Measurements from ENCODE around the gene MACROH2A1. TPM values are rescaled to one million over a fixed set of nuclear protein-coding genes. Genes with fewer than 3 reads are reported as not detected.

Gene MACROH2A1
- total RNA-seq, 1 experiment from 2014 or later = 83.8 TPM

DNA sequence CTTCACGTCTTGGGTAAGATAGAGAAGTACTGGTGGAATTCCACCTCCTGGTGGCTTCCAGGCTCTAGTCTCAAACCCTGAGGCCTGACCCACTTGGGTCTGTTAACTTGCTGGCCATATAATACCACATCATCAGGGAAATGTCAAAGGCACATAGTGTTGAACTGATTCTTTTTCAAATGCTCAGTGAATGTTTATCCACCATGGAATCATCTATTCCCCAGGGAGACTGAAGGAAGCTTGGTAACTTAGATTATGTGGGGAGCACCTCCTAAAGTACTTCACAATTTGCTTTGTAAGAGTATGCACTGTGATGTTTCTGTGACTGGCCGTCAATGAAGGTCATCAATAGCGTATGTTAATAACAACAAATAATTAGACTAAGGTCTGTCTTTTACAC lies 16.1 kb downstream of the MACROH2A1 start (continued):
- TF ChIP-seq ZNF512 (CRISPR knock-in tag; IDR thresholded peaks at IDR 0.05; ENCODE audit: borderline replicate concordance) = no peak

DNA sequence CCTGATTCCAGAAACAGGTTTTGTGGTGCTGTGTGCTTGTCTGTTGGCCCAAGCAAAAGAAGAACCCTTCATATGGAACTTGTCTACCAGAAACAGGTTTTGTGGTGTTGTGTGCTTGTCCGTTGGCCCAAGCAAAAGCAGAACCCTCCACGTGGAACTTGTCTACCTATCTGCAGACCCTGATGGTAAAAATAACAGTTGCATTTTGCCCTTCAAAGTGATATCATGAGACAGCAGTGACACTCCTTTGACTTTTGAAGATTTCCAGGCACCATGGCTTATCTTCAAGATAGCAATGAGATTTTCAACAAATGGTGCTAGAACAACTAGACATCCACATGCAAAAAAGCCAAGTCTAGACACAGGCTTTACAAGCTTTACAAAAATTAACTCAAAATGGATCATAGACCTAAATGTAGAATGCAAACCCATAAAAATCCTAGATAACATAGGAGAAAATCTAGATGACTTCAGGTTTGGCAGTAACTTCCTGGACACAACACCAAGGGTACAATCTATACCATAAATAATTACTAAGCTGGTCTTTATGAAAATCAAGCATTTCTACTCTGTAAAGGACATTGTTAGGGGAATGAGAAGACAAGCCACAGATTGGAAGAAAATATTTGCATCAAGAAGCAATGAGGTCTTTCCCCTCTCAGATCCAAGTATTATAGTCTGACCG lies 16.8 kb downstream of the MACROH2A1 start:
- ChIA-PET CTCF (no interaction called here), POLR2A (no interaction called here)
- Mint-ChIP-seq H3K4me1 (no peaks in the 10 kb centered on the region), H3K9me3 (no peaks in the 10 kb centered on the region), H3K36me3 (peaks cover 41% of the 10 kb centered on the region), H3K27ac (no peak overlapping the region), H3K27me3 (ENCODE audit: low read depth) (no peaks in the 10 kb centered on the region), H3K4me3 (no peak overlapping the region)
- no peak for TF ChIP-seq EMX1 (CRISPR knock-in tag; IDR thresholded peaks at IDR 0.05)
- TF ChIP-seq, protein P1, sequence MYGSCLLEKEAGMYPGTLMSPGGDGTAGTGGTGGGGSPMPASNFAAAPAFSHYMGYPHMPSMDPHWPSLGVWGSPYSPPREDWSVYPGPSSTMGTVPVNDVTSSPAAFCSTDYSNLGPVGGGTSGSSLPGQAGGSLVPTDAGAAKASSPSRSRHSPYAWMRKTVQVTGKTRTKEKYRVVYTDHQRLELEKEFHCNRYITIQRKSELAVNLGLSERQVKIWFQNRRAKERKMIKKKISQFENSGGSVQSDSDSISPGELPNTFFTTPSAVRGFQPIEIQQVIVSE (CRISPR knock-in tag; IDR thresholded peaks at IDR 0.05; ENCODE audit: borderline replicate concordance) = no peak
- TF ChIP-seq MXD4 (CRISPR knock-in tag; IDR thresholded peaks at IDR 0.05; ENCODE audit: borderline replicate concordance) = no peak
- TF ChIP-seq HMGA2 (CRISPR knock-in tag; IDR thresholded peaks at IDR 0.05) = no peak
- no peak for TF ChIP-seq ZNF416 (CRISPR knock-in tag; IDR thresholded peaks at IDR 0.05)
- no peak for TF ChIP-seq ZNF512 (CRISPR knock-in tag; IDR thresholded peaks at IDR 0.05; ENCODE audit: borderline replicate concordance)
- TF ChIP-seq USF1 (CRISPR knock-in tag; IDR thresholded peaks at IDR 0.05) = no peak
- TF ChIP-seq TEAD1 (CRISPR knock-in tag; IDR thresholded peaks at IDR 0.05) = no peak
- TF ChIP-seq CTCF (IDR thresholded peaks at IDR 0.05) = no peak
- no peak for TF ChIP-seq TEAD4 (CRISPR knock-in tag; IDR thresholded peaks at IDR 0.05)
- TF ChIP-seq, protein P2, sequence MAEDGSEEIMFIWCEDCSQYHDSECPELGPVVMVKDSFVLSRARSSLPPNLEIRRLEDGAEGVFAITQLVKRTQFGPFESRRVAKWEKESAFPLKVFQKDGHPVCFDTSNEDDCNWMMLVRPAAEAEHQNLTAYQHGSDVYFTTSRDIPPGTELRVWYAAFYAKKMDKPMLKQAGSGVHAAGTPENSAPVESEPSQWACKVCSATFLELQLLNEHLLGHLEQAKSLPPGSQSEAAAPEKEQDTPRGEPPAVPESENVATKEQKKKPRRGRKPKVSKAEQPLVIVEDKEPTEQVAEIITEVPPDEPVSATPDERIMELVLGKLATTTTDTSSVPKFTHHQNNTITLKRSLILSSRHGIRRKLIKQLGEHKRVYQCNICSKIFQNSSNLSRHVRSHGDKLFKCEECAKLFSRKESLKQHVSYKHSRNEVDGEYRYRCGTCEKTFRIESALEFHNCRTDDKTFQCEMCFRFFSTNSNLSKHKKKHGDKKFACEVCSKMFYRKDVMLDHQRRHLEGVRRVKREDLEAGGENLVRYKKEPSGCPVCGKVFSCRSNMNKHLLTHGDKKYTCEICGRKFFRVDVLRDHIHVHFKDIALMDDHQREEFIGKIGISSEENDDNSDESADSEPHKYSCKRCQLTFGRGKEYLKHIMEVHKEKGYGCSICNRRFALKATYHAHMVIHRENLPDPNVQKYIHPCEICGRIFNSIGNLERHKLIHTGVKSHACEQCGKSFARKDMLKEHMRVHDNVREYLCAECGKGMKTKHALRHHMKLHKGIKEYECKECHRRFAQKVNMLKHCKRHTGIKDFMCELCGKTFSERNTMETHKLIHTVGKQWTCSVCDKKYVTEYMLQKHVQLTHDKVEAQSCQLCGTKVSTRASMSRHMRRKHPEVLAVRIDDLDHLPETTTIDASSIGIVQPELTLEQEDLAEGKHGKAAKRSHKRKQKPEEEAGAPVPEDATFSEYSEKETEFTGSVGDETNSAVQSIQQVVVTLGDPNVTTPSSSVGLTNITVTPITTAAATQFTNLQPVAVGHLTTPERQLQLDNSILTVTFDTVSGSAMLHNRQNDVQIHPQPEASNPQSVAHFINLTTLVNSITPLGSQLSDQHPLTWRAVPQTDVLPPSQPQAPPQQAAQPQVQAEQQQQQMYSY (CRISPR knock-in tag; IDR thresholded peaks at IDR 0.05) = no peak
- TF ChIP-seq, protein P3, sequence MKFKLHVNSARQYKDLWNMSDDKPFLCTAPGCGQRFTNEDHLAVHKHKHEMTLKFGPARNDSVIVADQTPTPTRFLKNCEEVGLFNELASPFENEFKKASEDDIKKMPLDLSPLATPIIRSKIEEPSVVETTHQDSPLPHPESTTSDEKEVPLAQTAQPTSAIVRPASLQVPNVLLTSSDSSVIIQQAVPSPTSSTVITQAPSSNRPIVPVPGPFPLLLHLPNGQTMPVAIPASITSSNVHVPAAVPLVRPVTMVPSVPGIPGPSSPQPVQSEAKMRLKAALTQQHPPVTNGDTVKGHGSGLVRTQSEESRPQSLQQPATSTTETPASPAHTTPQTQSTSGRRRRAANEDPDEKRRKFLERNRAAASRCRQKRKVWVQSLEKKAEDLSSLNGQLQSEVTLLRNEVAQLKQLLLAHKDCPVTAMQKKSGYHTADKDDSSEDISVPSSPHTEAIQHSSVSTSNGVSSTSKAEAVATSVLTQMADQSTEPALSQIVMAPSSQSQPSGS (CRISPR knock-in tag; IDR thresholded peaks at IDR 0.05; ENCODE audit: borderline replicate concordance, low read depth) = no peak
- ATAC-seq = no peak
- DNase-seq (ENCODE audit: low spot score) = no peak
